ENCODE measurements around the gene PIK3IP1.

- TF ChIP-seq CTCF (IDR thresholded peaks at IDR 0.05; ENCODE audit: poor library complexity) = no peak
- no peak for TF ChIP-seq EZH2 (IDR thresholded peaks at IDR 0.05; ENCODE audit: borderline replicate concordance)
- no peak for TF ChIP-seq EZH2phosphoT487 (IDR thresholded peaks at IDR 0.05; ENCODE audit: low read depth, severe bottlenecking, unreplicated experiment)
These were observed 14.1 kb downstream of the PIK3IP1 start for GRCh38 chr22:31278151-31278621.

All from hepatocyte (in vitro differentiated cells).